ENCODE results near the gene UCK2. TPM values are rescaled to one million over a fixed set of nuclear protein-coding genes. Genes with fewer than 3 reads are reported as not detected.

Gene UCK2
- total RNA-seq, 1 donor: 74.2 TPM

DNA sequence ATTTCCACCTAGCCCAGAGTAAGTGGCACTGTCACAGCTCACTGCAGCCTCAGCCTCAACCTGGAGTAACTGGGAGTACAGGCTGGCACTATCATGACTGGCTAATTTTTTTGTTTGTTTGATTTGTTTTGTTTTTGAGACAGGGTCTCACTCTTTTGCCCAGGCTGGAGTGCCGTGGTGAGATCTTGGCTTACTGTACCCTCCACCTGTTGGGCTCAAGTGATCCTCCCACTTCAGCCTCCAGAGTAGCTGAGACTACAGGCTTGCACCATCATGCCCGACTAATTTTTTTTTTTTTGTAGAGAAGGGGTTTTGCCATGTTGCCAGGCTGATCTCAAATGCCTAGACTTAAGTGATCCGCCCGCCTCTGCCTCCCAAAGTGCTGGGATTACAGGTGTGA, 2.5 kb downstream of the UCK2 start:
- DNase-seq (ENCODE audit: insufficient read length, low spot score, missing footprints): no peak
- Histone ChIP-seq H4K20me1 (ENCODE audit: insufficient read depth, low read length) (peaks cover 29% of the 10 kb centered on the region), H3K27me3 (ENCODE audit: insufficient read depth, low read length) (no peaks in the 10 kb centered on the region), H2AFZ (ENCODE audit: low read length) (no peak overlapping the region), H3K9me3 (ENCODE audit: low read depth, low read length) (no peaks in the 10 kb centered on the region), H3K79me2 (ENCODE audit: insufficient read depth, low read length) (peaks cover 69% of the 10 kb centered on the region), H3K36me3 (ENCODE audit: insufficient read depth, low read length) (no peaks in the 10 kb centered on the region), H3K27ac (ENCODE audit: low read depth, low read length) (peak overlapping the region; percentile 91), H3K4me3 (ENCODE audit: insufficient read depth, low read length) (peak overlapping the region; percentile 81), H3K4me1 (ENCODE audit: insufficient read depth, low read length) (peaks cover 18% of the 10 kb centered on the region), H3K4me2 (ENCODE audit: insufficient read depth, low read length) (peak overlapping the region; percentile 95)
- TF ChIP-seq, protein P1, sequence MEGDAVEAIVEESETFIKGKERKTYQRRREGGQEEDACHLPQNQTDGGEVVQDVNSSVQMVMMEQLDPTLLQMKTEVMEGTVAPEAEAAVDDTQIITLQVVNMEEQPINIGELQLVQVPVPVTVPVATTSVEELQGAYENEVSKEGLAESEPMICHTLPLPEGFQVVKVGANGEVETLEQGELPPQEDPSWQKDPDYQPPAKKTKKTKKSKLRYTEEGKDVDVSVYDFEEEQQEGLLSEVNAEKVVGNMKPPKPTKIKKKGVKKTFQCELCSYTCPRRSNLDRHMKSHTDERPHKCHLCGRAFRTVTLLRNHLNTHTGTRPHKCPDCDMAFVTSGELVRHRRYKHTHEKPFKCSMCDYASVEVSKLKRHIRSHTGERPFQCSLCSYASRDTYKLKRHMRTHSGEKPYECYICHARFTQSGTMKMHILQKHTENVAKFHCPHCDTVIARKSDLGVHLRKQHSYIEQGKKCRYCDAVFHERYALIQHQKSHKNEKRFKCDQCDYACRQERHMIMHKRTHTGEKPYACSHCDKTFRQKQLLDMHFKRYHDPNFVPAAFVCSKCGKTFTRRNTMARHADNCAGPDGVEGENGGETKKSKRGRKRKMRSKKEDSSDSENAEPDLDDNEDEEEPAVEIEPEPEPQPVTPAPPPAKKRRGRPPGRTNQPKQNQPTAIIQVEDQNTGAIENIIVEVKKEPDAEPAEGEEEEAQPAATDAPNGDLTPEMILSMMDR (IDR thresholded peaks at IDR 0.05; ENCODE audit: extremely low read depth, low read depth, low read length): no peak

DNA sequence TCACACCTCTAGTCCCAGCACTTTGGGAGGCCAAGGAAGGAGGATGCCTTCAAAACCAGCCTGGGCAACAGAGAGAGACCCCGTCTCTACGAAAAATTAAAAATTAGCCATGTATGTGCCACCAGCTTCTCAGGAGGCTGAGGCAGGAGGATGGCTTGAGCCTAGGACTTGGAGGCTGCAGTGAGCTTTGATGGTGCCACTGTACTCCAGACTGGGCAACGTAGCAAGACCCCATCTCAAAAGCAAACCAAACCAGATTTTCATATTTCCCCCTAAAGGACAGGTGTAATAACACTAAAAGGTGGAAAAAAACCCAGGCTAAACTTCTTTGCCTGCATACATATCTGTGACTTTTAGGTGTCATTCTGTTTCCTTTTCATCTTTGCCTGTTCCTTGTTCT, 3.7 kb downstream of the UCK2 start:
- peaks cover 29% of the 10 kb centered on the region for H4K20me1 ChIP-seq (ENCODE audit: insufficient read depth, low read length)
- H3K79me2 ChIP-seq (ENCODE audit: insufficient read depth, low read length): peaks cover 81% of the 10 kb centered on the region
- no peak overlapping the region for H2AFZ ChIP-seq (ENCODE audit: low read length)
- H3K9me3 ChIP-seq (ENCODE audit: low read depth, low read length): no peaks in the 10 kb centered on the region
- no peaks in the 10 kb centered on the region for H3K36me3 ChIP-seq (ENCODE audit: insufficient read depth, low read length)
- H3K4me1 ChIP-seq (ENCODE audit: insufficient read depth, low read length): peaks cover 18% of the 10 kb centered on the region
- no peaks in the 10 kb centered on the region for H3K27me3 ChIP-seq (ENCODE audit: insufficient read depth, low read length)
- TF ChIP-seq, protein P1 (IDR thresholded peaks at IDR 0.05; ENCODE audit: extremely low read depth, low read depth, low read length): no peak
- H3K4me2 ChIP-seq (ENCODE audit: insufficient read depth, low read length): no peak overlapping the region
- no peak overlapping the region for H3K4me3 ChIP-seq (ENCODE audit: insufficient read depth, low read length)
- H3K27ac ChIP-seq (ENCODE audit: low read depth, low read length): no peak overlapping the region
- DNase-seq (ENCODE audit: insufficient read length, low spot score, missing footprints): no peak

DNA sequence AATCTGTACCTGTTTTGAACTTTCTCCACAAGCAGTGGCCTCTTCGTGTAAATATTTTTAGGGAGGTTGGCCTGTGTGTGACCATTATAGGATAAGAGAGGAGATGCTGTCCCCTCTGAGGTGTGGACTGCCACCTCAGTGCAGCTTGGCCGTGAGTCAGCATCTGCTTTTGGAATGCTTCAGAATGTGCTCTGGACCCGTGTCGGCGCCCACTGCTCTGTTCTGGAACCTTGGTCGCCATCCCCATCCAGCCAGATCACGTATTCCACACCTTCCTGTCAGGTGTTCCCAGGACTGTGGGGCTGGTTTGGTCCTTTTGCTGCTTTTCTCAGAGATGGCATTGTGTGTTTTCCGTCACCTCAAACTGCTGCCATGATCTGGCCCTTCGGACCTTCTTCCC, 5.5 kb downstream of the UCK2 start:
- Histone ChIP-seq H3K27me3 (ENCODE audit: insufficient read depth, low read length) (no peaks in the 10 kb centered on the region), H3K27ac (ENCODE audit: low read depth, low read length) (no peak overlapping the region), H3K4me1 (ENCODE audit: insufficient read depth, low read length) (peaks cover 13% of the 10 kb centered on the region), H3K4me3 (ENCODE audit: insufficient read depth, low read length) (no peak overlapping the region), H2AFZ (ENCODE audit: low read length) (no peak overlapping the region), H3K79me2 (ENCODE audit: insufficient read depth, low read length) (peaks cover 98% of the 10 kb centered on the region), H3K36me3 (ENCODE audit: insufficient read depth, low read length) (peaks cover 4% of the 10 kb centered on the region), H4K20me1 (ENCODE audit: insufficient read depth, low read length) (peaks cover 39% of the 10 kb centered on the region), H3K4me2 (ENCODE audit: insufficient read depth, low read length) (no peak overlapping the region), H3K9me3 (ENCODE audit: low read depth, low read length) (no peaks in the 10 kb centered on the region)
- TF ChIP-seq, protein P1 (IDR thresholded peaks at IDR 0.05; ENCODE audit: extremely low read depth, low read depth, low read length): no peak
- DNase-seq (ENCODE audit: insufficient read length, low spot score, missing footprints): no peak

DNA sequence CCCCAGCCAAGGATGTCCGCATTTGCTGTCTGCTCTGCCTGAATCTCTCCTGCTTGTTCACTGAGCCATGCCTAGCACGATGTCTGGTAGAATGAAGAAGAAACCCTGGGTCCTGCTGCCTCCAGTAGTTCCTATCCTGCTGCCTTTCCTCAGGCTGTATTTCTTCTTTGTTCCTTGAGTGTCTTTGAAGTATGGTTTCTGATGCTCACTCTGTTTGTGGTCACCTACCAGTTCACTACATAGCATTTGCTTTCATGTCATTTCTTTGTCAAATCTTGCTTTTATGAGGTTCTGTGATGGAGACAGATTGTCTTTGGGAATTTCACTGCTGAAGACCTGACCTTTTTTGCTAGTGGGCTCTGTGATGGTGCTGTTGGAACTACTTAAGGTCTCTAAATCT, 5.9 kb downstream of the UCK2 start:
- Histone ChIP-seq H3K4me2 (ENCODE audit: insufficient read depth, low read length) (no peak overlapping the region), H3K27me3 (ENCODE audit: insufficient read depth, low read length) (no peaks in the 10 kb centered on the region), H3K4me1 (ENCODE audit: insufficient read depth, low read length) (peaks cover 13% of the 10 kb centered on the region), H3K9me3 (ENCODE audit: low read depth, low read length) (no peaks in the 10 kb centered on the region), H3K4me3 (ENCODE audit: insufficient read depth, low read length) (no peak overlapping the region), H3K27ac (ENCODE audit: low read depth, low read length) (no peak overlapping the region), H3K79me2 (ENCODE audit: insufficient read depth, low read length) (peaks cover 98% of the 10 kb centered on the region), H3K36me3 (ENCODE audit: insufficient read depth, low read length) (peaks cover 4% of the 10 kb centered on the region), H2AFZ (ENCODE audit: low read length) (no peak overlapping the region), H4K20me1 (ENCODE audit: insufficient read depth, low read length) (peaks cover 43% of the 10 kb centered on the region)
- no peak for DNase-seq (ENCODE audit: insufficient read length, low spot score, missing footprints)
- TF ChIP-seq, protein P1 (IDR thresholded peaks at IDR 0.05; ENCODE audit: extremely low read depth, low read depth, low read length): no peak

Measured in osteoblast (primary cell).